ENCODE measurements around the gene MAP3K1. TPM values are rescaled to one million over a fixed set of nuclear protein-coding genes. Genes with fewer than 3 reads are reported as not detected.

Gene MAP3K1
- total RNA-seq, 1 donor from 2014 or later = 10.3 TPM

DNA sequence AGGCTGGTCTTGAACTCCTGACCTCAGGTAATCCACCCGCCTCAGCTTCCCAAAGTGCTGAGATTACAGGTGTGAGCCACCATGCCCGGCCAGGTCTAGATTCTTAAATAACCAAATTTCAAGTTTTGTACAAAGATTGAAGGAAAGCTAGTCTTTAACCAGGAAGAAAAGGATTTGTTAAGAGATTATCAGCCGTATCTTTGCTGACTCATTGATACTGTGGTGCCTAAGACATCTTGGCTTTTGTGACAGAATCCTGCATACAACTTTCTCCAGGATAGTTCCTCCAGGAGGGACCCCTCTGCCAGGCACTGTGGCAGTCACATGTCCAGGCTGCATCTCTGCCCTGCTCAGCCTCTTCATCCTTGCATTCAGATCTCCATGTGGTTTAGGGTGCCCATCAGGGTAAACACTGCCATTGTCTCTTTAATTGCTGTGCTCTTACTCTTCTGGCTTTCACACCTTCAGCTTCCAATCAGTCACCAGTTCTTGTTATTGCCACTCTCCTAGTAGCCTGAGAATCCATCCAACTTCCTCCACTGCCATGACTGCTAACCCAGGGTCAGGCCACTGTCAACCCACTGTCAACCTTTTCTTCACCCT is 10.0 kb downstream of the MAP3K1 start:
- FAIRE-seq (no peak), DNase-seq (ENCODE audit: low read depth) (no peak)
- H3K36me3 ChIP-seq (ENCODE audit: control insufficient read depth, insufficient read depth, low read length) = no peaks in the 10 kb centered on the region
- no peaks in the 10 kb centered on the region for H3K27me3 ChIP-seq (ENCODE audit: control insufficient read depth, insufficient read depth, low read length)
- H3K4me3 ChIP-seq (ENCODE audit: low read depth, low read length) = no peak overlapping the region
- TF ChIP-seq, protein P1, sequence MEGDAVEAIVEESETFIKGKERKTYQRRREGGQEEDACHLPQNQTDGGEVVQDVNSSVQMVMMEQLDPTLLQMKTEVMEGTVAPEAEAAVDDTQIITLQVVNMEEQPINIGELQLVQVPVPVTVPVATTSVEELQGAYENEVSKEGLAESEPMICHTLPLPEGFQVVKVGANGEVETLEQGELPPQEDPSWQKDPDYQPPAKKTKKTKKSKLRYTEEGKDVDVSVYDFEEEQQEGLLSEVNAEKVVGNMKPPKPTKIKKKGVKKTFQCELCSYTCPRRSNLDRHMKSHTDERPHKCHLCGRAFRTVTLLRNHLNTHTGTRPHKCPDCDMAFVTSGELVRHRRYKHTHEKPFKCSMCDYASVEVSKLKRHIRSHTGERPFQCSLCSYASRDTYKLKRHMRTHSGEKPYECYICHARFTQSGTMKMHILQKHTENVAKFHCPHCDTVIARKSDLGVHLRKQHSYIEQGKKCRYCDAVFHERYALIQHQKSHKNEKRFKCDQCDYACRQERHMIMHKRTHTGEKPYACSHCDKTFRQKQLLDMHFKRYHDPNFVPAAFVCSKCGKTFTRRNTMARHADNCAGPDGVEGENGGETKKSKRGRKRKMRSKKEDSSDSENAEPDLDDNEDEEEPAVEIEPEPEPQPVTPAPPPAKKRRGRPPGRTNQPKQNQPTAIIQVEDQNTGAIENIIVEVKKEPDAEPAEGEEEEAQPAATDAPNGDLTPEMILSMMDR (IDR thresholded peaks at IDR 0.05; ENCODE audit: insufficient read depth, low read length, severe bottlenecking) = no peak

GRCh38 chr5:56827049-56827448 is 11.7 kb downstream of the MAP3K1 start:
- DNase-seq (ENCODE audit: low read depth) (no peak), FAIRE-seq (no peak)
- Histone ChIP-seq H3K36me3 (ENCODE audit: control insufficient read depth, insufficient read depth, low read length) (no peaks in the 10 kb centered on the region), H3K4me3 (ENCODE audit: low read depth, low read length) (no peak overlapping the region), H3K27me3 (ENCODE audit: control insufficient read depth, insufficient read depth, low read length) (no peaks in the 10 kb centered on the region)
- TF ChIP-seq, protein P1 (IDR thresholded peaks at IDR 0.05; ENCODE audit: insufficient read depth, low read length, severe bottlenecking) = peak; percentile 45

- Histone ChIP-seq H3K36me3 (ENCODE audit: control insufficient read depth, insufficient read depth, low read length) (no peaks in the 10 kb centered on the region), H3K27me3 (ENCODE audit: control insufficient read depth, insufficient read depth, low read length) (no peaks in the 10 kb centered on the region), H3K4me3 (ENCODE audit: low read depth, low read length) (no peak overlapping the region)
- FAIRE-seq = no peak
- DNase-seq (ENCODE audit: low read depth) = no peak
- TF ChIP-seq, protein P1 (IDR thresholded peaks at IDR 0.05; ENCODE audit: insufficient read depth, low read length, severe bottlenecking) = no peak
Measured at GRCh38 chr5:56827924-56828323, 12.6 kb downstream of the MAP3K1 start.

DNA sequence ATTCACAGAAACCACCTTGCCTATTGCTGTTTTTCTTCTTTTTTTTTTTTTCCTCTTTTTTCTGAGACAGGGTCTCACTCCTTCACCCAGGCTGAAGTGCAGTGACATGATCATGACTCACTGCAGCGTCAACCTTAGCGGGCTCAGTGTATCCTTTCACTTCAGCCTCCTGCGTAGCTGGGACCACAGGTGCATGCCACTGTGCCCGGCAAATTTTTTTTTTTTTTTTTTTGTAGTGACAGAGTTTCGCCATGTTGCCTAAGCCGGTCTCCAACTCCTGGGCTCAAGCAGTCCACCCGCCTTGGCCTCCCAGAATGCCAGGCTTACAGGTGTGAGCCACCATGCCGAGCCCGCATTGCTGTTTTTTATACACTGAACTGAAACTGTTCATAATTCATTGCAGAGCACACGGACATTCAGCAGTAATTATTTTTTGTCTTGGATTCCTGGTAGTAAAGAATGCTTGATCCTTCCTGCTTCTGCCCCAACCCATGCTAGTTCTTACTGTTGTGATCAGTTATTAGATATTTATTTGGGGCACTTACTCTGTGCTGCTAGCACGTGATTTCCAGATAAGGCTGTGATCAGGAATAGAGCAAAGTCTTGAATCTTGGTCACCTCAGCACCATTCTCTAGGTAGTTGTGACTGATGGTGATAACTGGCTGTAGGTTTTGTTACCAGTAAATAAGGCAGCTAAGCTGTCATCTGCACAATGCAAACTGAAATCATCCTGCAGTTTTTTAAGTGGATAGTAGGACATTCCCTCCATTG is 14.0 kb downstream of the MAP3K1 start:
- H3K4me3 ChIP-seq (ENCODE audit: low read depth, low read length) = no peak overlapping the region
- no peaks in the 10 kb centered on the region for H3K36me3 ChIP-seq (ENCODE audit: control insufficient read depth, insufficient read depth, low read length)
- DNase-seq (ENCODE audit: low read depth) (peak; percentile 67), FAIRE-seq (no peak)
- TF ChIP-seq, protein P1 (IDR thresholded peaks at IDR 0.05; ENCODE audit: insufficient read depth, low read length, severe bottlenecking) = no peak
- no peaks in the 10 kb centered on the region for H3K27me3 ChIP-seq (ENCODE audit: control insufficient read depth, insufficient read depth, low read length)

DNA sequence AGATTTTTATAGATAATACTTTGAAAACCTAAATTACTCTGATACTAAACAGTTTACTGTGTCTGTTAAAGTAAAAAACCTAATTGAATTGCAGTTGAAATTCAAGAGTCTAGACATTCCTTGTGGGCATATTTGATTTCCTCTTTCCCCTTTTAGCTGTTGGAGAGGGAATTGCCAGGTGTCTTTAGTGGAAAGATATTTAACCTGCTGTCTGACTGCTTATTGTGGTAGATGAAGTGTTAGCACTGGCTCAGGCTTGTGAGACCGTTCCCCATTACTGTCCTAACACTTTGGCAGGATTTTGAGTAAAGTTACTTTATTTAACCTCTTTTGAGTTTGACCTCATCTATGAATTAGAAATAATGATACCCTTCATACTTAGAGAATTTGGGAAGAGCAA is 16.4 kb downstream of the MAP3K1 start:
- Histone ChIP-seq H3K4me3 (ENCODE audit: low read depth, low read length) (no peak overlapping the region), H3K27me3 (ENCODE audit: control insufficient read depth, insufficient read depth, low read length) (no peaks in the 10 kb centered on the region), H3K36me3 (ENCODE audit: control insufficient read depth, insufficient read depth, low read length) (no peaks in the 10 kb centered on the region)
- FAIRE-seq = no peak
- TF ChIP-seq, protein P1 (IDR thresholded peaks at IDR 0.05; ENCODE audit: insufficient read depth, low read length, severe bottlenecking) = no peak
- DNase-seq (ENCODE audit: low read depth) = no peak

Measured in bronchial epithelial cell (primary cell).